ENCODE measurements around the gene SCN10A.

Gene SCN10A

DNA sequence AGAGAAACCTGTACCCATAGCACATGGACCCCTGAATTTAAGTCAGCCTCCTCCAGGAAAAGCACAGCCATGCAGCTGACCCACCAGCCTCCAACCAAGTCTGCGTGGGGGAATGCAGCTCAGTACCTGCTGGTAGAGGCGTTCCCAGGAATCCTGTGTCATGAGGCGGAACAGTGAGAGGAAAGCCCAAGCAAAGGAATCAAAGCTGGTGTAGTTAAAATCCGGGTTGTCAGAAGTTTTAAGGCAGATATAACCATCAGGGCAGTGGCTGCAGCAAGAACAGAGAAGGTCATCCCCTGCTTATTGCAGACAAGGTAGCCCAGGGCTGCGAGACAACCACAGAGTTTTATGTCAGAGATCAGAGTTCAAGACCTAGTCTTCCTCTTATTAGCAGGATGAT is 59.1 kb downstream of the SCN10A start:
- no peak overlapping the region for H3K4me3 ChIP-seq (ENCODE audit: low read depth, low read length)
- TF ChIP-seq, protein P1, sequence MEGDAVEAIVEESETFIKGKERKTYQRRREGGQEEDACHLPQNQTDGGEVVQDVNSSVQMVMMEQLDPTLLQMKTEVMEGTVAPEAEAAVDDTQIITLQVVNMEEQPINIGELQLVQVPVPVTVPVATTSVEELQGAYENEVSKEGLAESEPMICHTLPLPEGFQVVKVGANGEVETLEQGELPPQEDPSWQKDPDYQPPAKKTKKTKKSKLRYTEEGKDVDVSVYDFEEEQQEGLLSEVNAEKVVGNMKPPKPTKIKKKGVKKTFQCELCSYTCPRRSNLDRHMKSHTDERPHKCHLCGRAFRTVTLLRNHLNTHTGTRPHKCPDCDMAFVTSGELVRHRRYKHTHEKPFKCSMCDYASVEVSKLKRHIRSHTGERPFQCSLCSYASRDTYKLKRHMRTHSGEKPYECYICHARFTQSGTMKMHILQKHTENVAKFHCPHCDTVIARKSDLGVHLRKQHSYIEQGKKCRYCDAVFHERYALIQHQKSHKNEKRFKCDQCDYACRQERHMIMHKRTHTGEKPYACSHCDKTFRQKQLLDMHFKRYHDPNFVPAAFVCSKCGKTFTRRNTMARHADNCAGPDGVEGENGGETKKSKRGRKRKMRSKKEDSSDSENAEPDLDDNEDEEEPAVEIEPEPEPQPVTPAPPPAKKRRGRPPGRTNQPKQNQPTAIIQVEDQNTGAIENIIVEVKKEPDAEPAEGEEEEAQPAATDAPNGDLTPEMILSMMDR (IDR thresholded peaks at IDR 0.05; ENCODE audit: low read depth, low read length, missing control alignments) = no peak
- DNase-seq (ENCODE audit: low read depth) = no peak

DNA sequence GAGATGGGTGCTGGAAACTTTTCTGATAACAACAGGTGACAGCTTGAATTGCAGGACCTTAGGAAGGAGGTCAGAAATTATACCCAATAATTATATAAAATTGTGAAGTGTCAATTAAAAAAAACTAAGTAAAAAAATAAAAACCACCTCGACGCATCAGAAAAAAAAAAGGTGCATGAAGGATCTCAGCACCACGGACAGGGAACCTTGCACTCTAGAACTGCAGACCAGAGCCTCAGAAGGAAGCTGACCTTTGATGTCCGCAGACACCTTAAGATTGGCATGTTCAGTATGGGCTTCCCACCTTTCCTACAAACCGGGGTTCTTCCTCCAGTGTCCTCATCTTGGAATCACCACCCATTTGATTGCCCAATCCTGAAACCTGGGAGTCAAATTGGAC is 60.9 kb downstream of the SCN10A start:
- no peak for DNase-seq (ENCODE audit: low read depth)
- H3K4me3 ChIP-seq (ENCODE audit: low read depth, low read length) = no peak overlapping the region
- TF ChIP-seq, protein P1 (IDR thresholded peaks at IDR 0.05; ENCODE audit: low read depth, low read length, missing control alignments) = no peak

DNA sequence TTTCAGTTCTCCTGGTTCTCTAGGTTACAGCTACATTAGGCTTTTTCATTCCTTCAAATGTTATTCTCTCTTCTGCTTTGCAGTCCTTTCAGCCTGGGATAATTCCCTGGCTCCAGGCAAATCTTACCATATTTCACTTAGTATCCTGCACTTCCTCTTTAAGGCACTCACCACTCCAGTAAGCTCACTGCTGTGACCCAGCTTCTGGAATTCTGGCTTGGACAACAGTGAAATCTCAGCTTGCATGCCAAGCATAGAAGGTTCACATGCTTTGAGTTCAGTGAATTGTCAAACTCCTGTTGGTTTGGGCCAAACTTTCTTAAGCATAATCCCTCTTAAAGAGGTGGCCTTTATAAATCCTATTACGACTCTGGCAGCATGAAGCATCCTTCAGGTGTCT is 69.4 kb downstream of the SCN10A start:
- TF ChIP-seq, protein P1 (IDR thresholded peaks at IDR 0.05; ENCODE audit: low read depth, low read length, missing control alignments) = no peak
- H3K4me3 ChIP-seq (ENCODE audit: low read depth, low read length) = no peak overlapping the region

DNA sequence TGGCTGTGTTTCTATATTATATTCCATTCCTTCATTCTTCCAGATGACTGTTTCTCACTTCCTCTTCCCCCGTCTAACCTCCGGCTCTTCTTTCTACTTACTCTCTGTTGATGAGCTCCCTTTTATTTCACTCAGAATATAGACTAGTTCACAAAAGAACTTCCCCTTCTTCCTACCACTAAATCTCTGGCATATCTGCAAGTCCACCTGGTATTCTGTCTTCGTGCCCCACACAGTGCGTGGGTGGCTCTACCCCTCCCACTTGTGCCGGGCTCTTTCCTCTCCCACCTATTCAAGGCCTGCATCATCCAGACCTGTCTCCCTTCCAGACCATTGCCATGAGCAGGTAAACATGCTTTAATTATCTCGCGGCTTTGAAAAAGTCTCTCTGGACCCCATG is 73.0 kb downstream of the SCN10A start:
- TF ChIP-seq, protein P1 (IDR thresholded peaks at IDR 0.05; ENCODE audit: low read depth, low read length, missing control alignments) = no peak
- H3K4me3 ChIP-seq (ENCODE audit: low read depth, low read length) = no peak overlapping the region
- no peak for DNase-seq (ENCODE audit: low read depth)

More for the DNA sequence above, 69.4 kb downstream of the SCN10A start:
- no peak for DNase-seq (ENCODE audit: low read depth)

DNA sequence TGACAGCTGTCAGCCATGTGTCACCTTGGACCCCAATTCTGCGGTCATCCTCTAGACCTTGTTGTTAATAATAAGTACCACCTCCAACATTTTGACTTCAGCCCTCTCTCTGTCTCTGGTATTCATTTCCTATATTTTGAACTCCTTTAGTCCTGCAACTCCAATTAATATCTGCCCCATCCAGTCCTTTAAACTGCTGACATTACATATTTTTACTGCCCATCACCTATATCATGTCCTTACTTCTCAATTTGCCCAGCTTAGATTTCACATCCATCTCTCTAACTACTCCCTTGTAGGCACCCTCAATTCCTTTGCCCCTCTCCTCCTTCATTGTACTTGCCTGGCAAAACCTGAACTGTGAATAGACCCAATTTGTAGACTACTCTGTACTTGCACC is 73.5 kb downstream of the SCN10A start:
- no peak for DNase-seq (ENCODE audit: low read depth)
- TF ChIP-seq, protein P1 (IDR thresholded peaks at IDR 0.05; ENCODE audit: low read depth, low read length, missing control alignments) = no peak
- no peak overlapping the region for H3K4me3 ChIP-seq (ENCODE audit: low read depth, low read length)

DNA sequence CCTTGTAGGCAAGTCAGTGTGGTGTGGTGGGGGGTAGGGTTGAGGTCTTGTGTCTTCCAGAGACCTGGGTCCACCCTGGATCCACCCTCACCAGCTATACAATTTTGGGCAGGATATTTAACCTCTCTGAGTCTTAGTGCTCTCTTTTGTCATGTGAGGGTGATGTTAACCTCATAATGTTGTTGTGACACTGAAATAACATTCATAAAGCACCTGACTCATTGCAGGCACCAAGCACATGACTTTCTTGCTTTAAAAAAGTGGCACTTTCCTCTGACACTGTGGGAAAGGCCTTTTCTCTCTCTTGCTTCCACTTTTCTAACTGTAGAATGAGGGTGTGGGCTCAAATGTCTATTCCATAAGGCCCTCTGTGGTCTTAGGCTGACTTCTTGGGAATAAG is 75.5 kb downstream of the SCN10A start:
- H3K4me3 ChIP-seq (ENCODE audit: low read depth, low read length) = no peak overlapping the region
- TF ChIP-seq, protein P1 (IDR thresholded peaks at IDR 0.05; ENCODE audit: low read depth, low read length, missing control alignments) = no peak
- DNase-seq (ENCODE audit: low read depth) = no peak

DNA sequence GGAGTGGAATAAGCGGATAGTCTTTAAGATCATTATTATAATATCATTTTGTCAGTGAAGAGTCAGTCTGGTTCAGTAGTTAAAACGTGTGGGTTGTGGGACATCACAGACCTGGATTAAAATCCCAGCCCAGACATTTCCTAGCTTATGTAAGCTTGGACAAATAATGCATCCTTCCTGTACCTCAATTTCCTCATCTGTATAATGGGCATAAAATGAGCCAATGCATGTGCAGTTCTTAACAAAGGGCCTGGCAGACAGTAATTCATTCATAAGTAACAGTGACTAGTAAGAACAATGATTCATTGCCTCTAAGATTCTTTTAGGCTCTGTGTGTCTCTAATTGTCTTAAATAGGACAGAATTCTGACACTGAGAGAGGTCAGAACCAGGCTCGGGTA is 76.1 kb downstream of the SCN10A start:
- DNase-seq (ENCODE audit: low read depth) = no peak
- no peak overlapping the region for H3K4me3 ChIP-seq (ENCODE audit: low read depth, low read length)
- TF ChIP-seq, protein P1 (IDR thresholded peaks at IDR 0.05; ENCODE audit: low read depth, low read length, missing control alignments) = no peak

Measured in GM12864 (cell line).